ENCODE data around the gene KHDC1. TPM values are rescaled to one million over a fixed set of nuclear protein-coding genes. Genes with fewer than 3 reads are reported as not detected.
"Not testable (repeated sequence)": the region's sequence is repeated elsewhere in the genome, so short reads cannot be mapped to it uniquely, and the experiment has no call there.

The KHDC1 gene
- 1 to 10 TPM; 1.2 to 1.6 (median 1.4) TPM for total RNA-seq

- DNase-seq (peak; percentile 41), ATAC-seq (peak; percentile 92 to 94)
- H3K27me3 Mint-ChIP-seq (ENCODE audit: low read depth) = no peaks in the 10 kb centered on the region
- no peaks in the 10 kb centered on the region for H3K9me3 Mint-ChIP-seq
- peaks cover 23% of the 10 kb centered on the region for H3K4me1 Mint-ChIP-seq (ENCODE audit: low read depth)
- H3K4me3 Mint-ChIP-seq = peak within 1 kb of the TSS; percentile 86
- no peaks in the 10 kb centered on the region for H3K36me3 Mint-ChIP-seq (ENCODE audit: insufficient read depth)
These were observed at the start of gene KHDC1 for GRCh38 chr6:73262671-73263569. KHDC1 (minus strand) TSS chr6:73263196; CDS start chr6:73242517, 20,679 bp downstream.

GRCh38 chr6:73310503-73310845 is 47.5 kb upstream of the KHDC1 start:
- H3K36me3 Mint-ChIP-seq (ENCODE audit: insufficient read depth); DNase-seq; ATAC-seq; H3K9me3 Mint-ChIP-seq: not testable (repeated sequence)
- Mint-ChIP-seq H3K4me1 (ENCODE audit: low read depth) (peaks cover 16% of the 10 kb centered on the region), H3K4me3 (peak overlapping the region; percentile 93), H3K27me3 (ENCODE audit: low read depth) (peaks cover 37% of the 10 kb centered on the region)

GRCh38 chr6:73309785-73310502 is 46.9 kb upstream of the KHDC1 start:
- peaks cover 32% of the 10 kb centered on the region for H3K27me3 Mint-ChIP-seq (ENCODE audit: low read depth)
- no peaks in the 10 kb centered on the region for H3K36me3 Mint-ChIP-seq (ENCODE audit: insufficient read depth)
- peaks cover 16% of the 10 kb centered on the region for H3K4me1 Mint-ChIP-seq (ENCODE audit: low read depth)
- ATAC-seq (peak; percentile 94 to 95), DNase-seq (peak; percentile 30)
- H3K4me3 Mint-ChIP-seq = peak overlapping the region; percentile 93
- H3K9me3 Mint-ChIP-seq = no peaks in the 10 kb centered on the region

- Mint-ChIP-seq H3K4me1 (ENCODE audit: low read depth) (peaks cover 16% of the 10 kb centered on the region), H3K36me3 (ENCODE audit: insufficient read depth) (no peaks in the 10 kb centered on the region), H3K27me3 (ENCODE audit: low read depth) (peaks cover 32% of the 10 kb centered on the region), H3K9me3 (no peaks in the 10 kb centered on the region), H3K4me3 (peak overlapping the region; percentile 93)
- no peak for DNase-seq
- peak in 1 of 2 donors; percentile 46 for ATAC-seq
These were observed 46.5 kb upstream of the KHDC1 start for GRCh38 chr6:73309535-73309784.

- DNase-seq (no peak), ATAC-seq (no peak)
- H3K4me1 Mint-ChIP-seq (ENCODE audit: low read depth) = peaks cover 15% of the 10 kb centered on the region
- H3K36me3 Mint-ChIP-seq (ENCODE audit: insufficient read depth) = no peaks in the 10 kb centered on the region
- no peaks in the 10 kb centered on the region for H3K9me3 Mint-ChIP-seq
- H3K4me3 Mint-ChIP-seq = peak overlapping the region; percentile 93
- H3K27me3 Mint-ChIP-seq (ENCODE audit: low read depth) = peaks cover 29% of the 10 kb centered on the region
These were observed 45.9 kb upstream of the KHDC1 start for GRCh38 chr6:73308712-73309534.

GRCh38 chr6:73303773-73304172 is 40.8 kb upstream of the KHDC1 start:
- H3K4me1 Mint-ChIP-seq (ENCODE audit: low read depth); H3K36me3 Mint-ChIP-seq (ENCODE audit: insufficient read depth); ATAC-seq; H3K4me3 Mint-ChIP-seq; DNase-seq; H3K9me3 Mint-ChIP-seq; H3K27me3 Mint-ChIP-seq (ENCODE audit: low read depth): not testable (repeated sequence)

- no peaks in the 10 kb centered on the region for H3K27me3 Mint-ChIP-seq (ENCODE audit: low read depth)
- no peak for ATAC-seq
- no peak overlapping the region for H3K4me3 Mint-ChIP-seq
- no peaks in the 10 kb centered on the region for H3K4me1 Mint-ChIP-seq (ENCODE audit: low read depth)
- DNase-seq = no peak
- no peaks in the 10 kb centered on the region for H3K36me3 Mint-ChIP-seq (ENCODE audit: insufficient read depth)
- H3K9me3 Mint-ChIP-seq = no peaks in the 10 kb centered on the region
These were observed 39.3 kb upstream of the KHDC1 start for GRCh38 chr6:73302339-73302738.

- Mint-ChIP-seq H3K27me3 (ENCODE audit: low read depth) (no peaks in the 10 kb centered on the region), H3K4me1 (ENCODE audit: low read depth) (no peaks in the 10 kb centered on the region), H3K9me3 (no peaks in the 10 kb centered on the region), H3K4me3 (no peak overlapping the region), H3K36me3 (ENCODE audit: insufficient read depth) (no peaks in the 10 kb centered on the region)
- ATAC-seq (no peak), DNase-seq (no peak)
These were observed 36.4 kb upstream of the KHDC1 start for GRCh38 chr6:73299151-73299971.

GRCh38 chr6:73293331-73293730 is 30.3 kb upstream of the KHDC1 start:
- H3K9me3 Mint-ChIP-seq = no peaks in the 10 kb centered on the region
- no peak for ATAC-seq
- no peak overlapping the region for H3K4me3 Mint-ChIP-seq
- no peaks in the 10 kb centered on the region for H3K27me3 Mint-ChIP-seq (ENCODE audit: low read depth)
- no peaks in the 10 kb centered on the region for H3K36me3 Mint-ChIP-seq (ENCODE audit: insufficient read depth)
- H3K4me1 Mint-ChIP-seq (ENCODE audit: low read depth) = no peaks in the 10 kb centered on the region
- DNase-seq = no peak

- H3K27me3 Mint-ChIP-seq (ENCODE audit: low read depth) = no peaks in the 10 kb centered on the region
- ATAC-seq (no peak), DNase-seq (no peak)
- H3K4me3 Mint-ChIP-seq = no peak overlapping the region
- no peaks in the 10 kb centered on the region for H3K36me3 Mint-ChIP-seq (ENCODE audit: insufficient read depth)
- H3K9me3 Mint-ChIP-seq = no peaks in the 10 kb centered on the region
- H3K4me1 Mint-ChIP-seq (ENCODE audit: low read depth) = no peaks in the 10 kb centered on the region
These were observed 27.4 kb upstream of the KHDC1 start for GRCh38 chr6:73290435-73290834.

GRCh38 chr6:73286752-73287151 is 23.8 kb upstream of the KHDC1 start:
- Mint-ChIP-seq H3K36me3 (ENCODE audit: insufficient read depth) (peaks cover 2% of the 10 kb centered on the region), H3K9me3 (no peaks in the 10 kb centered on the region), H3K4me1 (ENCODE audit: low read depth) (no peaks in the 10 kb centered on the region), H3K4me3 (no peak overlapping the region), H3K27me3 (ENCODE audit: low read depth) (no peaks in the 10 kb centered on the region)
- DNase-seq = no peak
- no peak for ATAC-seq

GRCh38 chr6:73285674-73286283 is 22.8 kb upstream of the KHDC1 start:
- H3K4me3 Mint-ChIP-seq = no peak overlapping the region
- ATAC-seq (no peak), DNase-seq (no peak)
- no peaks in the 10 kb centered on the region for H3K4me1 Mint-ChIP-seq (ENCODE audit: low read depth)
- H3K9me3 Mint-ChIP-seq = no peaks in the 10 kb centered on the region
- no peaks in the 10 kb centered on the region for H3K27me3 Mint-ChIP-seq (ENCODE audit: low read depth)
- H3K36me3 Mint-ChIP-seq (ENCODE audit: insufficient read depth) = peaks cover 2% of the 10 kb centered on the region

- Mint-ChIP-seq H3K4me3 (no peak overlapping the region), H3K9me3 (no peaks in the 10 kb centered on the region), H3K4me1 (ENCODE audit: low read depth) (no peaks in the 10 kb centered on the region), H3K27me3 (ENCODE audit: low read depth) (no peaks in the 10 kb centered on the region), H3K36me3 (ENCODE audit: insufficient read depth) (peaks cover 2% of the 10 kb centered on the region)
- no peak for DNase-seq
- ATAC-seq = no peak
These were observed 19.9 kb upstream of the KHDC1 start for GRCh38 chr6:73282871-73283270.
